ENCODE measurements around the gene ADGRG6.

GRCh38 chr6:142416179-142416578 is 114.4 kb downstream of the ADGRG6 start:
- TF ChIP-seq CTCF (IDR thresholded peaks at IDR 0.05; ENCODE audit: low read length) (no peak), EZH2 (optimal IDR thresholded peaks at IDR 0.05; ENCODE audit: low read depth, low read length) (no peak), EZH2phosphoT487 (IDR thresholded peaks at IDR 0.05; ENCODE audit: low read length) (no peak)

Measured in MM.1S (cell line).